NCI-H774 (cell line): ENCODE data around the gene SPATS1.
"Not testable (repeated sequence)": the region's sequence is repeated elsewhere in the genome, so short reads cannot be mapped to it uniquely, and the experiment has no call there.

Experiments
- DNase-seq: peaks from one replicate; lab custom pipeline; 2025; lab: John Stamatoyannopoulos, UW

Gene SPATS1

GRCh38 chr6:44346818-44347217 is 4.4 kb downstream of the SPATS1 start:
- not testable (repeated sequence) for DNase-seq

- DNase-seq, result no peak
These were observed 7.6 kb downstream of the SPATS1 start for GRCh38 chr6:44349904-44350649.

- not testable (repeated sequence) for DNase-seq
These were observed 8.2 kb downstream of the SPATS1 start for GRCh38 chr6:44350650-44350994.

- DNase-seq, result no peak
These were observed 9.8 kb downstream of the SPATS1 start for GRCh38 chr6:44352259-44352658.

GRCh38 chr6:44353336-44353735 is 10.9 kb downstream of the SPATS1 start:
- DNase-seq, result no peak

- no peak for DNase-seq
These were observed 13.2 kb downstream of the SPATS1 start for GRCh38 chr6:44355640-44356039.

- no peak for DNase-seq
These were observed 14.0 kb downstream of the SPATS1 start for GRCh38 chr6:44356487-44356886.

- no peak for DNase-seq
These were observed 17.5 kb downstream of the SPATS1 start for GRCh38 chr6:44359973-44360372.

GRCh38 chr6:44361947-44362346 is 19.5 kb downstream of the SPATS1 start:
- DNase-seq, result no peak

- no peak for DNase-seq
These were observed 21.0 kb downstream of the SPATS1 start for GRCh38 chr6:44363377-44363926.

- DNase-seq, result no peak
These were observed 24.3 kb downstream of the SPATS1 start for GRCh38 chr6:44366781-44367180.

GRCh38 chr6:44367681-44368080 is 25.2 kb downstream of the SPATS1 start:
- DNase-seq, result no peak

- DNase-seq, result no peak
These were observed 30.6 kb downstream of the SPATS1 start for GRCh38 chr6:44373051-44373450.

- DNase-seq, result no peak
These were observed 31.3 kb downstream of the SPATS1 start for GRCh38 chr6:44373787-44374186.

- DNase-seq, result no peak
These were observed 32.6 kb downstream of the SPATS1 start for GRCh38 chr6:44375071-44375470.

- DNase-seq, result no peak
These were observed 35.0 kb downstream of the SPATS1 start for GRCh38 chr6:44377484-44377883.

- DNase-seq, result no peak
These were observed 35.5 kb downstream of the SPATS1 start for GRCh38 chr6:44377971-44378370.

GRCh38 chr6:44381739-44382138 is 39.3 kb downstream of the SPATS1 start:
- DNase-seq, result no peak

- peak; percentile 33 for DNase-seq
These were observed 44.0 kb downstream of the SPATS1 start for GRCh38 chr6:44386364-44386928.

- DNase-seq, result peak; percentile 52
These were observed 44.5 kb downstream of the SPATS1 start for GRCh38 chr6:44386929-44387345.

- DNase-seq, result peak; percentile 95
These were observed 45.1 kb downstream of the SPATS1 start, which contains the start of gene CDC5L for GRCh38 chr6:44387346-44388134. Gene CDC5L (plus strand): TSS chr6:44387706. CDS start chr6:44387824, 118 bp downstream.

GRCh38 chr6:44388135-44388487 is 45.7 kb downstream of the SPATS1 start:
- no peak for DNase-seq

GRCh38 chr6:44388887-44389286 is 46.4 kb downstream of the SPATS1 start:
- DNase-seq, result no peak
